Panc1 (cell line): ENCODE measurements around the gene SENP8. TPM values are rescaled to one million over a fixed set of nuclear protein-coding genes. Genes with fewer than 3 reads are reported as not detected.

Experiments used
- ATAC-seq: fragments of 200-7000 bp; cut with Tn5 transposase; 2 replicates; pipeline ENCODE4 v1.9.1; 2020; ENCODE audit warnings: mild to moderate bottlenecking, moderate library complexity
- BruUV-seq: library from RNA; stranded (reverse); fragments of 400-500 nt; replicated peaks from 2 replicates; lab custom pipeline; 2021; lab: Mats Ljungman, UMichigan
- CTCF ChIA-PET: fragments of 300-600 bp; sonication (Branson Sonifier 250); formaldehyde crosslinking; loops from one replicate; lab custom pipeline; 2022; ENCODE audit warnings: antibody characterized with exemption; lab: Charles Lee
- POLR2A ChIA-PET: fragments of 300-600 bp; sonication (Branson Sonifier 250); formaldehyde crosslinking; loops from one replicate; lab custom pipeline; 2022; ENCODE audit warnings: antibody characterized with exemption; lab: Charles Lee
- DNase-seq: peaks from one replicate; pipeline ENCODE4 v3.0.0-alpha.2; 2010; ENCODE audit warnings: low read depth, low spot score
- H3K27ac ChIP-seq: 2 replicates; pipeline ENCODE4 v1.5.1; 2011; ENCODE audit warnings: mild to moderate bottlenecking, low read length, inconsistent platforms
- H3K27me3 ChIP-seq: fragments of 200-500 bp; sonication (Bioruptor generic); 2 replicates; pipeline ENCODE4 v1.6.0; 2014; ENCODE audit warnings: low read length, inconsistent platforms; ENCODE audit not compliant: control insufficient read depth, insufficient read depth
- H3K36me3 ChIP-seq: fragments of 200-500 bp; sonication (Bioruptor generic); 2 replicates; pipeline ENCODE4 v1.5.1; 2014; ENCODE audit warnings: inconsistent platforms, mild to moderate bottlenecking, low read length, moderate library complexity; ENCODE audit not compliant: control insufficient read depth, insufficient read depth
- H3K4me1 ChIP-seq: 2 replicates; pipeline ENCODE4 v1.5.1; 2011; ENCODE audit warnings: inconsistent platforms, mild to moderate bottlenecking, low read length, moderate library complexity; ENCODE audit not compliant: control insufficient read depth, insufficient read depth
- H3K4me3 ChIP-seq, 2 experiments: 2 replicates each; pipeline ENCODE4 v1.5.1; 2011 to 2012; ENCODE audit warnings: low read depth in 2 of 2, low read length in 2 of 2, mild to moderate bottlenecking in 2 of 2, inconsistent platforms in 1 of 2, moderate library complexity in 1 of 2
- H3K9me3 ChIP-seq: fragments of 200-500 bp; sonication (Bioruptor generic); 2 replicates; pipeline ENCODE4 v1.5.1; 2014; ENCODE audit warnings: low read depth, mild to moderate bottlenecking, inconsistent platforms, low read length, moderate library complexity; ENCODE audit not compliant: control insufficient read depth, insufficient read depth
- POLR2AphosphoS5 ChIP-seq: IDR thresholded peaks from 2 replicates; pipeline ENCODE4 v1.6.1; 2012; ENCODE audit warnings: mild to moderate bottlenecking, low read depth, low read length, moderate library complexity
- SIN3A ChIP-seq: IDR thresholded peaks from 2 replicates; pipeline ENCODE4 v1.6.1; 2012; ENCODE audit warnings: low read depth, mild to moderate bottlenecking, low read length, moderate library complexity, borderline replicate concordance; ENCODE audit not compliant: insufficient read depth
- TCF7L2 ChIP-seq: IDR thresholded peaks from 2 replicates; pipeline ENCODE4 v1.6.1; 2011; ENCODE audit warnings: mild to moderate bottlenecking, low read depth, low read length, inconsistent platforms
- in situ Hi-C: cut with HindIII; loops from 2 replicates; pipeline ENCODE4 v1.10.0; 2016; ENCODE audit warnings: low sequenced_read_pairs, low pct_unique_long_range_greater_than_20kb
- intact Hi-C: fragments of 100-400 bp; cut with micrococcal nuclease; formaldehyde crosslinking; loops from one replicate; pipeline ENCODE4 v1.10.0; 2022; ENCODE audit not compliant: unreplicated experiment
- total RNA-seq: library from RNA; stranded (reverse); gene quantifications from one replicate; pipeline ENCODE4 v1.2.1, GENCODE V29; 2021; ENCODE audit not compliant: unreplicated experiment
- TF ChIP-seq, protein P1 (sequence below): fragments of 450-650 bp; IDR thresholded peaks from 2 replicates; pipeline ENCODE4 v1.5.1; 2017; ENCODE audit warnings: mild to moderate bottlenecking
- TF ChIP-seq, protein P2 (sequence below), 2 experiments: IDR thresholded peaks; 2 replicates each; pipeline ENCODE4 v1.6.1; 2011 to 2012; ENCODE audit warnings: low read depth in 2 of 2, control low read depth in 1 of 2, low read length in 1 of 2, mild to moderate bottlenecking in 1 of 2, moderate library complexity in 1 of 2; ENCODE audit not compliant: insufficient read depth in 1 of 2

The SENP8 gene
- total RNA-seq, 1 experiment from 2014 or later, result 2.9 TPM

DNA sequence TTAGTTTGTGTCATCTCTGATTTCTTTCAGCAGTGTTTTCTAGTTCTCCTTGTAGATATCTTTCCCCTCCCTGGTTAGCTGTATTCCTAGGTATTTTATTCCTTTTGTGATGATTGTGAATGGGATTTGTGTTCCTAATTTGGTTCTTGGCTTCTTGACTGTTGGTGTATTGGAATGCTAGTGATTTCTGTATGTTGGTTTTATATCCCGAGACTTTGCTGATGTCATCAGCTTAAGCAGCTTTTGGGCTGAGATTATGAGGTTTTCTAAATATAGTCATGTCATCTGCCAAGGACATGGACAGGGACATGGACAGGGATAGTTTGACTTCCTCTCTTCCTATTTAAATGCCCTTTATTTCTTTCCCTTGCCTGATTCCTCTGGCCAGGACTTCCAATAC lies 36.0 kb upstream of the SENP8 start:
- DNase-seq, result no peak
- no peak overlapping the region for H3K27ac ChIP-seq
- ChIA-PET POLR2A (no interaction called here), CTCF (no interaction called here)
- TF ChIP-seq, protein P1, sequence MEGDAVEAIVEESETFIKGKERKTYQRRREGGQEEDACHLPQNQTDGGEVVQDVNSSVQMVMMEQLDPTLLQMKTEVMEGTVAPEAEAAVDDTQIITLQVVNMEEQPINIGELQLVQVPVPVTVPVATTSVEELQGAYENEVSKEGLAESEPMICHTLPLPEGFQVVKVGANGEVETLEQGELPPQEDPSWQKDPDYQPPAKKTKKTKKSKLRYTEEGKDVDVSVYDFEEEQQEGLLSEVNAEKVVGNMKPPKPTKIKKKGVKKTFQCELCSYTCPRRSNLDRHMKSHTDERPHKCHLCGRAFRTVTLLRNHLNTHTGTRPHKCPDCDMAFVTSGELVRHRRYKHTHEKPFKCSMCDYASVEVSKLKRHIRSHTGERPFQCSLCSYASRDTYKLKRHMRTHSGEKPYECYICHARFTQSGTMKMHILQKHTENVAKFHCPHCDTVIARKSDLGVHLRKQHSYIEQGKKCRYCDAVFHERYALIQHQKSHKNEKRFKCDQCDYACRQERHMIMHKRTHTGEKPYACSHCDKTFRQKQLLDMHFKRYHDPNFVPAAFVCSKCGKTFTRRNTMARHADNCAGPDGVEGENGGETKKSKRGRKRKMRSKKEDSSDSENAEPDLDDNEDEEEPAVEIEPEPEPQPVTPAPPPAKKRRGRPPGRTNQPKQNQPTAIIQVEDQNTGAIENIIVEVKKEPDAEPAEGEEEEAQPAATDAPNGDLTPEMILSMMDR, result no peak
- no peak for TF ChIP-seq SIN3A
- H3K9me3 ChIP-seq, result no peaks in the 10 kb centered on the region
- intact Hi-C loops, result no loop called here
- BruUV-seq, result no TSS peak
- no peak overlapping the region for H3K4me3 ChIP-seq
- H3K36me3 ChIP-seq, result no peaks in the 10 kb centered on the region
- ATAC-seq, result no peak
- H3K4me1 ChIP-seq, result no peaks in the 10 kb centered on the region
- H3K27me3 ChIP-seq, result no peaks in the 10 kb centered on the region
- in situ Hi-C loops, result no loop called here

DNA sequence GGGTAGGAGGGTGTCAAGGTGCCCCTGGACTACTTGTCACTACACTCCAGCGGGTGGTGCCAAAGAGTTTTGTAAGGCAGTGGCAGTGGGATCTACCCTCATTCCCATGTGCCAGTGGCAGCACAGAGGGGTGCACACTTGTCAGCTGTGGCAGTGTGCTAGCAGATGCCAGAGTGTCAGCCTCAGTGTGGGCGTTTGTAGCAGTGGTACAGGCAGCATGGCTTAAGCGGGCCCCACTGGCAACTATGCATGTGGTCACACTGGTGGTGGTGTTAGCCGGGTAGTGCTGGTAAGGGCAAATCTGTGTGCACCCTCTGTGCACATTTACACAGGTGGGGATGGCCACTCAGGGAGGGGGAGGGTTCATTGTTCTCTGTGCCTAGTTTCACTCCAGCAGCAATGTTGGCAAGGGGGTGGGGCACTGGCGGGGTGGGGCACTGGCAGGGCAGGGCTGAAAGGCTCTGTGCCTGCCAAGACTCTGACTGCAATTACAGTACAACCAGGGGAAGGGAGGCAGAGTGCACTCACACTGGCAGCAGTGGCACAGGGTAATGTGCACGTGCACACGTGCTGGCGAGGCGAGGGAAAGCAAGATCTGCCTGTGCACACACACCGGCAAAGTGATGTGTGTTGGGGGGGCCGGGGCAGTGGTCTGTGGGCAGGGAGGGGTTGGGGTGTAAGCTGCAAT lies 32.0 kb upstream of the SENP8 start:
- ChIA-PET POLR2A (no interaction called here), CTCF (no interaction called here)
- no peaks in the 10 kb centered on the region for H3K27me3 ChIP-seq
- no peaks in the 10 kb centered on the region for H3K36me3 ChIP-seq
- no TSS peak for BruUV-seq
- DNase-seq (no peak), ATAC-seq (no peak; the same call in 1 of the 2 replicates)
- H3K4me1 ChIP-seq, result no peaks in the 10 kb centered on the region
- in situ Hi-C loops, result no loop called here
- no peak for TF ChIP-seq TCF7L2
- H3K4me3 ChIP-seq, result no peak overlapping the region
- no peak overlapping the region for H3K27ac ChIP-seq
- H3K9me3 ChIP-seq, result no peaks in the 10 kb centered on the region
- intact Hi-C loops, result no loop called here

DNA sequence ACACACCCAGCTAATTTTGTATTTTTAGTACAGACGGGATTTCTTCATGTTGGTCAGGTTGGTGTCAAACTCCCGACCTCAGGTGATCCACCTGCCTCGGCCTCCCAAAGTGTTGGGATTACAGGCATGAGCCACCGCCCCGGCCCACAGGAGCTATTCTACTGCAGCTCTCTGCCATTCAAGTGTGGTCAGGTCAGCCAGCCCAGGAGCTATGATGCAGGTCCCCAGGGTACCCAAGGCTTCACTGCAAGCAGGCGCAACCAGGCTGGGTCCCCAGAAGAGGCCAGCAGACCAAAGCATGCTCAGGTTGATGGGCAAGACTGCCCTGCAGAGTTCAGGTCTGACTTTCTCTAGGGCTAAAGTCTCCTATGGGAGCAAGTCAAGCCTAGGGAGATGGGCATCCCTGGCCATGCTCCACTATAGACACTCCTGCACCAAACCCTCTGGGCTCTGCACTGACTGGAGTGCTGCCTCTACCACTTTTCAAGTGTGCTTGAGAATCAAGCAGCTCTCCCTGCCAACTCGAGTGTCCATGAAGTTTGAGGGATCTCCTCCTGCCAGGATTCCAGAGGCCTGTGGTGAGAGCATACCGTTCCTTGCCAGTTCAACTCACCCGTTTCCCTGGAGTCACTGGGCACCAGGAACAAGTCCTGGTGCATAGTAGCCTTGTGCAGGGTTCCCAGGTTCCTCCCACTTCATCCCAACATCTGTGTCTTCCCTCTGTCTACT lies 31.1 kb upstream of the SENP8 start:
- H3K9me3 ChIP-seq, result no peaks in the 10 kb centered on the region
- no peaks in the 10 kb centered on the region for H3K27me3 ChIP-seq
- TF ChIP-seq, protein P2, sequence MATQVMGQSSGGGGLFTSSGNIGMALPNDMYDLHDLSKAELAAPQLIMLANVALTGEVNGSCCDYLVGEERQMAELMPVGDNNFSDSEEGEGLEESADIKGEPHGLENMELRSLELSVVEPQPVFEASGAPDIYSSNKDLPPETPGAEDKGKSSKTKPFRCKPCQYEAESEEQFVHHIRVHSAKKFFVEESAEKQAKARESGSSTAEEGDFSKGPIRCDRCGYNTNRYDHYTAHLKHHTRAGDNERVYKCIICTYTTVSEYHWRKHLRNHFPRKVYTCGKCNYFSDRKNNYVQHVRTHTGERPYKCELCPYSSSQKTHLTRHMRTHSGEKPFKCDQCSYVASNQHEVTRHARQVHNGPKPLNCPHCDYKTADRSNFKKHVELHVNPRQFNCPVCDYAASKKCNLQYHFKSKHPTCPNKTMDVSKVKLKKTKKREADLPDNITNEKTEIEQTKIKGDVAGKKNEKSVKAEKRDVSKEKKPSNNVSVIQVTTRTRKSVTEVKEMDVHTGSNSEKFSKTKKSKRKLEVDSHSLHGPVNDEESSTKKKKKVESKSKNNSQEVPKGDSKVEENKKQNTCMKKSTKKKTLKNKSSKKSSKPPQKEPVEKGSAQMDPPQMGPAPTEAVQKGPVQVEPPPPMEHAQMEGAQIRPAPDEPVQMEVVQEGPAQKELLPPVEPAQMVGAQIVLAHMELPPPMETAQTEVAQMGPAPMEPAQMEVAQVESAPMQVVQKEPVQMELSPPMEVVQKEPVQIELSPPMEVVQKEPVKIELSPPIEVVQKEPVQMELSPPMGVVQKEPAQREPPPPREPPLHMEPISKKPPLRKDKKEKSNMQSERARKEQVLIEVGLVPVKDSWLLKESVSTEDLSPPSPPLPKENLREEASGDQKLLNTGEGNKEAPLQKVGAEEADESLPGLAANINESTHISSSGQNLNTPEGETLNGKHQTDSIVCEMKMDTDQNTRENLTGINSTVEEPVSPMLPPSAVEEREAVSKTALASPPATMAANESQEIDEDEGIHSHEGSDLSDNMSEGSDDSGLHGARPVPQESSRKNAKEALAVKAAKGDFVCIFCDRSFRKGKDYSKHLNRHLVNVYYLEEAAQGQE (IDR thresholded peaks at IDR 0.05; ENCODE audit: insufficient read depth in 1 of 2, low read depth in 2 of 2, low read length in 1 of 2), result no peak
- TF ChIP-seq SIN3A, result no peak
- TF ChIP-seq TCF7L2, result no peak
- no peak for TF ChIP-seq POLR2AphosphoS5
- TF ChIP-seq, protein P1, result no peak
- H3K4me1 ChIP-seq, result no peaks in the 10 kb centered on the region
- POLR2A ChIA-PET, result no interaction called here
- H3K27ac ChIP-seq, result no peak overlapping the region
- no peak for ATAC-seq
- no peaks in the 10 kb centered on the region for H3K36me3 ChIP-seq
- CTCF ChIA-PET, result no interaction called here
- no peak for DNase-seq
- no TSS peak for BruUV-seq
- intact Hi-C loops (no loop called here), in situ Hi-C loops (no loop called here)
- H3K4me3 ChIP-seq, result no peak overlapping the region
